ENCODE measurements around the gene DSCAM. TPM values are rescaled to one million over a fixed set of nuclear protein-coding genes. Genes with fewer than 3 reads are reported as not detected.
A peak's percentile ranks its signal among the peaks of the same experiment; 100 is the strongest.

Gene DSCAM
- total RNA-seq, 1 experiment from 2014 or later = 0.13 TPM

DNA sequence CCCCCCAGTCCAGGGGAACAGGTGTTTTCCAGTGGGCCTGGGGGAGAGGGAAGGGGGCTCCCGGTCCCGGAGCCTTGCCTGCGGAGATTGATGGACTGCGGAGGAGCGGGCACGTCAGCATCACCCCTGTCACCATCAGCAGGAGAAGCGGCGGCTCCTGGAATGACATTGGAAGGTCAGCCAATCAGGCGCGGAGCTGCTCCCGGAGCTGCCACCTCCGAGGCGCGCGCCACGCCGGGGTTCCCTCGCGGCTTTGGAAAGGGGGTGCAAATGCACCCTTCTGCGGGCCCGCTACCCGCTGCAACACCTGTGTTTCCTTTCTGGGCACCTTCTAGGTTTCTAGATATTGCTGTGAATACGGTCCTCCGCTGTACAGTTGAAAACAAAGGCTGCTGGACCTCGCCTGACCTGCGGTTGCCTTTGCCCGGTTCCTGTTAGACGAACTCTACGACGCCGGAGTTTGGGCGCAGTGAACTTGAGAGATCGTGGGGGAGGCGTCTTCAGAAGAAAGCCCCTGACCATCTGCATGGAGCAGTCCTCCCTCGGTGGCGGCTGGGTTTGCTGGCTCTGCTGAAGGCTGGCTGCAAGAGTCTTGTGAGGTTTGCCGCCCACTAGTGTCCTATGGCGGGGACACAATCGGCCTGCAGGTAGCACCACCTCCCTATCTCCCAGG, 5.3 kb downstream of the DSCAM start (continued):
- TF ChIP-seq, protein P1, sequence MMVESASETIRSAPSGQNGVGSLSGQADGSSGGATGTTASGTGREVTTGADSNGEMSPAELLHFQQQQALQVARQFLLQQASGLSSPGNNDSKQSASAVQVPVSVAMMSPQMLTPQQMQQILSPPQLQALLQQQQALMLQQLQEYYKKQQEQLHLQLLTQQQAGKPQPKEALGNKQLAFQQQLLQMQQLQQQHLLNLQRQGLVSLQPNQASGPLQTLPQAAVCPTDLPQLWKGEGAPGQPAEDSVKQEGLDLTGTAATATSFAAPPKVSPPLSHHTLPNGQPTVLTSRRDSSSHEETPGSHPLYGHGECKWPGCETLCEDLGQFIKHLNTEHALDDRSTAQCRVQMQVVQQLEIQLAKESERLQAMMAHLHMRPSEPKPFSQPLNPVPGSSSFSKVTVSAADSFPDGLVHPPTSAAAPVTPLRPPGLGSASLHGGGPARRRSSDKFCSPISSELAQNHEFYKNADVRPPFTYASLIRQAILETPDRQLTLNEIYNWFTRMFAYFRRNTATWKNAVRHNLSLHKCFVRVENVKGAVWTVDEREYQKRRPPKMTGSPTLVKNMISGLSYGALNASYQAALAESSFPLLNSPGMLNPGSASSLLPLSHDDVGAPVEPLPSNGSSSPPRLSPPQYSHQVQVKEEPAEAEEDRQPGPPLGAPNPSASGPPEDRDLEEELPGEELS (CRISPR knock-in tag; IDR thresholded peaks at IDR 0.05) = no peak
- TF ChIP-seq, protein P2, sequence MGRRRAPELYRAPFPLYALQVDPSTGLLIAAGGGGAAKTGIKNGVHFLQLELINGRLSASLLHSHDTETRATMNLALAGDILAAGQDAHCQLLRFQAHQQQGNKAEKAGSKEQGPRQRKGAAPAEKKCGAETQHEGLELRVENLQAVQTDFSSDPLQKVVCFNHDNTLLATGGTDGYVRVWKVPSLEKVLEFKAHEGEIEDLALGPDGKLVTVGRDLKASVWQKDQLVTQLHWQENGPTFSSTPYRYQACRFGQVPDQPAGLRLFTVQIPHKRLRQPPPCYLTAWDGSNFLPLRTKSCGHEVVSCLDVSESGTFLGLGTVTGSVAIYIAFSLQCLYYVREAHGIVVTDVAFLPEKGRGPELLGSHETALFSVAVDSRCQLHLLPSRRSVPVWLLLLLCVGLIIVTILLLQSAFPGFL (CRISPR knock-in tag; IDR thresholded peaks at IDR 0.05; ENCODE audit: borderline replicate concordance) = no peak
- TF ChIP-seq TP53 (CRISPR knock-in tag; IDR thresholded peaks at IDR 0.05) (no peak), NFE2L1 (CRISPR knock-in tag; IDR thresholded peaks at IDR 0.05) (no peak), PRRX2 (CRISPR knock-in tag; IDR thresholded peaks at IDR 0.05) (no peak), TEAD4 (CRISPR knock-in tag; IDR thresholded peaks at IDR 0.05) (0 out of 2 replicates have a peak, but pooled peaks have one; percentile 18)
- TF ChIP-seq, protein P3, sequence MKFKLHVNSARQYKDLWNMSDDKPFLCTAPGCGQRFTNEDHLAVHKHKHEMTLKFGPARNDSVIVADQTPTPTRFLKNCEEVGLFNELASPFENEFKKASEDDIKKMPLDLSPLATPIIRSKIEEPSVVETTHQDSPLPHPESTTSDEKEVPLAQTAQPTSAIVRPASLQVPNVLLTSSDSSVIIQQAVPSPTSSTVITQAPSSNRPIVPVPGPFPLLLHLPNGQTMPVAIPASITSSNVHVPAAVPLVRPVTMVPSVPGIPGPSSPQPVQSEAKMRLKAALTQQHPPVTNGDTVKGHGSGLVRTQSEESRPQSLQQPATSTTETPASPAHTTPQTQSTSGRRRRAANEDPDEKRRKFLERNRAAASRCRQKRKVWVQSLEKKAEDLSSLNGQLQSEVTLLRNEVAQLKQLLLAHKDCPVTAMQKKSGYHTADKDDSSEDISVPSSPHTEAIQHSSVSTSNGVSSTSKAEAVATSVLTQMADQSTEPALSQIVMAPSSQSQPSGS (CRISPR knock-in tag; IDR thresholded peaks at IDR 0.05; ENCODE audit: borderline replicate concordance, low read depth) = no peak
- TF ChIP-seq, protein P4, sequence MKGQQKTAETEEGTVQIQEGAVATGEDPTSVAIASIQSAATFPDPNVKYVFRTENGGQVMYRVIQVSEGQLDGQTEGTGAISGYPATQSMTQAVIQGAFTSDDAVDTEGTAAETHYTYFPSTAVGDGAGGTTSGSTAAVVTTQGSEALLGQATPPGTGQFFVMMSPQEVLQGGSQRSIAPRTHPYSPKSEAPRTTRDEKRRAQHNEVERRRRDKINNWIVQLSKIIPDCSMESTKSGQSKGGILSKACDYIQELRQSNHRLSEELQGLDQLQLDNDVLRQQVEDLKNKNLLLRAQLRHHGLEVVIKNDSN (CRISPR knock-in tag; IDR thresholded peaks at IDR 0.05) = no peak
- TF ChIP-seq, protein P5, sequence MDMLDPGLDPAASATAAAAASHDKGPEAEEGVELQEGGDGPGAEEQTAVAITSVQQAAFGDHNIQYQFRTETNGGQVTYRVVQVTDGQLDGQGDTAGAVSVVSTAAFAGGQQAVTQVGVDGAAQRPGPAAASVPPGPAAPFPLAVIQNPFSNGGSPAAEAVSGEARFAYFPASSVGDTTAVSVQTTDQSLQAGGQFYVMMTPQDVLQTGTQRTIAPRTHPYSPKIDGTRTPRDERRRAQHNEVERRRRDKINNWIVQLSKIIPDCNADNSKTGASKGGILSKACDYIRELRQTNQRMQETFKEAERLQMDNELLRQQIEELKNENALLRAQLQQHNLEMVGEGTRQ (CRISPR knock-in tag; IDR thresholded peaks at IDR 0.05) = no peak
- TF ChIP-seq, protein P6, sequence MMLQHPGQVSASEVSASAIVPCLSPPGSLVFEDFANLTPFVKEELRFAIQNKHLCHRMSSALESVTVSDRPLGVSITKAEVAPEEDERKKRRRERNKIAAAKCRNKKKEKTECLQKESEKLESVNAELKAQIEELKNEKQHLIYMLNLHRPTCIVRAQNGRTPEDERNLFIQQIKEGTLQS (CRISPR knock-in tag; conservative IDR thresholded peaks at IDR 0.05) = no peak

DNA sequence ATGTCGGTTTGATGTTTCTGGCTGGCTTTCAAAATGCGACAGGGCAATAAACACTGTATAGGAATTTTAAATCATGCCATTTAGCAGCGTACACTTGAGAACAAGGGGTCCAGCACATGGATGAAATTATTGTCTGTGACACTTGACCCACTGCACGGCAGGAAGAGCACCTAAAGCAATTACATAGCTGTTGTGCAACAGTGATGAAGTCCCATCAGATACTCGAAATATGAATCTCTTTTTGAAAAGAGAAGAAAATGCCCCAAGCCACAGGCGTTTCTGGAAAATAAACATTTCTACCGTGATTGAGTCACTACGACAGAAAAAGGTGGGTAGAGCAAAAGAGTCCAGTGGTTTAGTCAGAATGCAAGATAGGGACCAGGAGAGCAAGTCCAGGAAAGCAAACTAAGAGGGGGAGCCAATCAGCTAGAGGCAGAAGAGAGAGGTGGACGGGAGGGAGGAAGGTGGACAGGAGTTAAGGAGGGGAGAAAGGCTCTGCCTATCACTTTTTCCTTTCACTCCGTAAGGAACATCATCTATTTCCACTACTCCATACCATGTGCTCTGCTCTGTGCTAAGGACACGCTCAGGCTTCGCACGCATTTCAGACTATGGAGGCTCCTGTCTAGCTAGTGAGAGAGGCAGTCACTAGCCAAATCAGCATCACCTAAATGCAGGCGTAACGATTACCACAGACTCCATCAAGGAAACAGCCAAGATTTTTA, 6.4 kb downstream of the DSCAM start:
- H3K36me3 Mint-ChIP-seq = no peaks in the 10 kb centered on the region
- no peaks in the 10 kb centered on the region for H3K9me3 Mint-ChIP-seq
- H3K4me3 Mint-ChIP-seq = peak overlapping the region; percentile 81
- POLR2A ChIA-PET = no interaction called here
- CTCF ChIA-PET = interaction anchor here (1.5 to 1.7 kb wide), 2 partner anchors 231 to 455 kb away, joined by 4 read pairs; no protein-coding TSS in a partner anchor
- H3K27me3 Mint-ChIP-seq (ENCODE audit: low read depth) = peaks cover 43% of the 10 kb centered on the region
- peaks cover 16% of the 10 kb centered on the region for H3K4me1 Mint-ChIP-seq
- no peak for ATAC-seq
- DNase-seq (ENCODE audit: low spot score) = no peak
- TF ChIP-seq ZNF219 (CRISPR knock-in tag; IDR thresholded peaks at IDR 0.05; ENCODE audit: borderline replicate concordance) (no peak), CREM (CRISPR knock-in tag; IDR thresholded peaks at IDR 0.05) (no peak)
- TF ChIP-seq, protein P7, sequence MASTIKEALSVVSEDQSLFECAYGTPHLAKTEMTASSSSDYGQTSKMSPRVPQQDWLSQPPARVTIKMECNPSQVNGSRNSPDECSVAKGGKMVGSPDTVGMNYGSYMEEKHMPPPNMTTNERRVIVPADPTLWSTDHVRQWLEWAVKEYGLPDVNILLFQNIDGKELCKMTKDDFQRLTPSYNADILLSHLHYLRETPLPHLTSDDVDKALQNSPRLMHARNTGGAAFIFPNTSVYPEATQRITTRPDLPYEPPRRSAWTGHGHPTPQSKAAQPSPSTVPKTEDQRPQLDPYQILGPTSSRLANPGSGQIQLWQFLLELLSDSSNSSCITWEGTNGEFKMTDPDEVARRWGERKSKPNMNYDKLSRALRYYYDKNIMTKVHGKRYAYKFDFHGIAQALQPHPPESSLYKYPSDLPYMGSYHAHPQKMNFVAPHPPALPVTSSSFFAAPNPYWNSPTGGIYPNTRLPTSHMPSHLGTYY (CRISPR knock-in tag; IDR thresholded peaks at IDR 0.05) = no peak
- TF ChIP-seq, protein P1 (CRISPR knock-in tag; IDR thresholded peaks at IDR 0.05) = no peak
- H3K27ac Mint-ChIP-seq = no peak overlapping the region
